ENCODE results near the gene CDH4. TPM values are rescaled to one million over a fixed set of nuclear protein-coding genes. Genes with fewer than 3 reads are reported as not detected.

The CDH4 gene
- total and polyA plus RNA-seq, 3 experiments from 2014 or later: 0.22 TPM; not detected in 2

DNA sequence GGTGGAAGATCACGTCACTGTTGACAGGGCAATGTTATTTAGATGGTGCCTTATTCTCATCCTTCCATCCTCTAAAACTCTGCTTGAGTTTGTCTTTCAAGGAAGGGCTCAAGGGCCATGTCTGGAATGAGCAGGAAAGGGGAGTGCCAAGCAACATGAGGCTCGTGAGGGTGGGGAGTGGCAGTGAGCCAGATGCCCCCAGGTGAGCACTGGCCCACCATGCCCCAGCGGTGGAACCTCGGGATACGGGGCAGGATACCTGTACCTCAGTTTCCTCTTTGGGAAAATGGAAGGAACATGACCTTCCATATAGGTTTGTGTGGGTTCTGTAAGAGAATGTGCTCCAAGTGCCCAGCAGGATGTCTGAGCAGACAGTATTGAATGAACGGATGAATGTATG lies 476.3 kb downstream of the CDH4 start:
- Mint-ChIP-seq H3K36me3 (no peaks in the 10 kb centered on the region), H3K4me1 (no peaks in the 10 kb centered on the region)
- POLR2A ChIA-PET: no interaction called here

DNA sequence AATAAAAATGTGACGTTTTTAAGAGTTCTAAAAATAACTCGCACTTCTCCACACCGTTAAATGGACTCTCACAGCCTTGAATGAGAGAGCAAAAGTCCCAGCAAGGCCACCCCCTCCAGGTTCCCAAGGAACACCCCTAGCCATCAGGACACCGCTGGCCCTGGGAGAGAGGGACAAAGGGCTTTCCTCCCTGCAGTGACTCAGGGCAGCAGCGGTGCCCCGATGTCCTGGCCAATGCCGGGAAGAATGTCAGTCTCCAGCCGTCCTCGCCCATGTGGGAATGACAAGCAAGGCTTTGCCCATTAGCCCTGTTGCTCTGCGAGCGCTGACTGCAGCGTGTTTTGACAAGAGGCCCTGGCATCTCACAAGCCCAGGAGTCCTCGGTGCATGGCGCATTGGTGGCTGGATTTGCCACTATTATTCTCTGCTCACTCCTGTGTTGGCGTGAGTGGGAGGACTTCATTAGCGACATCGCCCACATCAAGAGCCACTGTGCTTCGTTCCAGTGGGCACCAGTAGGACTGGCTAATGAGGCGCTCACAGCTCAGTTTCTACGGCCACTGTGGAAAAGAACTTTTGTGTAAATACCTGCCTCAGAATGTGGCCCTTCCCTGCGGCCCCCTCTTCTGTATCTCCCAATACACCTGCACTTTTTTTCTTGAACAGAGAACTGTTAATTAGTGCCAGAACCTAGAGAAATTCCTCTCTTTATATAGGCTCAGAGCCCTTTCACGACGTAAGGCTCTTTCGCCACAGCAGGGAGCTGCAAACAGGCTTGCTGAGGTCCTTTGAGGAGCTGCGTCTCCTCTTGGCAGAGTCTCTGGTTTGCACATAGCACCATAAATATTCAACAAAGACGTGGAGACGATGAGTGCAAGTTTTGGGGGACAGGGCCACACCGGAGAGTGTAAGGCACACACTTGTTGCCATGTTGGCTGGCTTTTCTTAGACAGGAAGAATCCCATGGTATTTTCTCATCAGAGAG lies 477.0 kb downstream of the CDH4 start:
- H3K9me3 Mint-ChIP-seq: no peaks in the 10 kb centered on the region
- H3K4me1 Mint-ChIP-seq: no peaks in the 10 kb centered on the region
- no peaks in the 10 kb centered on the region for H3K36me3 Mint-ChIP-seq
- H3K4me3 Mint-ChIP-seq: no peak overlapping the region
- no peaks in the 10 kb centered on the region for H3K4me1 ChIP-seq (ENCODE audit: insufficient read depth, low read length)
- H3K27ac Mint-ChIP-seq: no peak overlapping the region
- no peaks in the 10 kb centered on the region for H3K9me3 ChIP-seq (ENCODE audit: low read length)
- peak in 1 of 5 donors; percentile 27 for DNase-seq
- H3K27me3 Mint-ChIP-seq: peaks cover 5 to 10% of the 10 kb centered on the region in 2 donors
- H3K27me3 ChIP-seq (ENCODE audit: insufficient read depth, low read length, poor library complexity, severe bottlenecking): no peaks in the 10 kb centered on the region
- POLR2A ChIA-PET: no interaction called here
- H3K27ac ChIP-seq (ENCODE audit: low read depth, low read length): no peak overlapping the region
- CTCF ChIA-PET: no interaction called here
- no peak overlapping the region for H3K4me3 ChIP-seq (ENCODE audit: low read length)
- no peaks in the 10 kb centered on the region for H3K36me3 ChIP-seq (ENCODE audit: insufficient read depth, low read length)

More for the DNA sequence above, 476.3 kb downstream of the CDH4 start:
- DNase-seq: peak in 1 of 5 donors; percentile 28
- H3K9me3 Mint-ChIP-seq: no peaks in the 10 kb centered on the region
- Histone ChIP-seq H3K4me3 (ENCODE audit: low read length) (no peak overlapping the region), H3K27me3 (ENCODE audit: insufficient read depth, low read length, poor library complexity, severe bottlenecking) (no peaks in the 10 kb centered on the region), H3K9me3 (ENCODE audit: low read length) (no peaks in the 10 kb centered on the region), H3K4me1 (ENCODE audit: insufficient read depth, low read length) (no peaks in the 10 kb centered on the region), H3K27ac (ENCODE audit: low read depth, low read length) (no peak overlapping the region), H3K36me3 (ENCODE audit: insufficient read depth, low read length) (no peaks in the 10 kb centered on the region)
- H3K4me3 Mint-ChIP-seq: no peak overlapping the region
- peaks cover 3 to 5% of the 10 kb centered on the region in 2 donors for H3K27me3 Mint-ChIP-seq
- H3K27ac Mint-ChIP-seq: no peak overlapping the region
- CTCF ChIA-PET: no interaction called here

DNA sequence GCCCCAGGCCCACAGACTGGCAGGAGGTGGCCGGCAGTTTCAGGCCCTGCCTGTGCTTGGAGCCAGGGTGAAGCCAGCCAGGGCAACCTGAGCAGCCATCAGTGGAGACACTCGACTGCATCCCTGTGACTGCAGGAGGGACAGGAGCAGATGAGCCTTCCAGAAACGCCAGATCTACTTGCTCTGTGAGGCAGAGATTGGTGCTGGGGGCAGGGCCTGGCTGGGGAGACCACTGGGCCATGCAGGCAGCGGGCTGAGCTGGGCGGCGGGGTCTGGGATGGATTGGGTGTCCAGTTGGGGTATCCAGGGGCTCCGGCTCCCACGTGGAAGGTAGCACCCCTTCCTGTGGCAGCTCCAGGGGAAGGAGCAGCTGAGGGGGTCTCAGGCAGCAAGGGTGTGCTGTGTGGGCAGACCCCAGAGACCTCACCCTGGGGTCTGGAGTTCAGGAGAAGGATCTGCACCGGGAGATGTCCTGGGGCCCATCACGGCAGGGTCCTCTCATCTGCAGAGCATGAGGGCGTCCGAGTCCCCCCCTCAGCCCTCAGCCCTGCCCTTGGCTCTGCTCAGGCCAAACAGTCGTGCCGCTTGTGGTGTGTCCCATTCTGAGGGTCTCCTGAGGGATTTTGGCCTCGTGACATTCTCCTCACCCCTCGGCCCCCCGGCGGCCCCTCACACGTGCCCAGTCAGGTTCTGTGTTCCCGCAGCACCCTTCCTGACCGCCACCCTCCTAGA lies 478.7 kb downstream of the CDH4 start:
- Mint-ChIP-seq H3K4me3 (no peak overlapping the region), H3K27me3 (peaks cover 3 to 17% of the 10 kb centered on the region in 2 donors), H3K27ac (no peak overlapping the region), H3K36me3 (no peaks in the 10 kb centered on the region), H3K4me1 (no peaks in the 10 kb centered on the region), H3K9me3 (no peaks in the 10 kb centered on the region)
- no peaks in the 10 kb centered on the region for H3K36me3 ChIP-seq (ENCODE audit: insufficient read depth, low read length)
- DNase-seq: peak in 1 of 5 donors; percentile 35
- H3K27ac ChIP-seq (ENCODE audit: low read depth, low read length): no peak overlapping the region
- no peaks in the 10 kb centered on the region for H3K27me3 ChIP-seq (ENCODE audit: insufficient read depth, low read length, poor library complexity, severe bottlenecking)
- POLR2A ChIA-PET: no interaction called here
- H3K9me3 ChIP-seq (ENCODE audit: low read length): no peaks in the 10 kb centered on the region
- CTCF ChIA-PET: no interaction called here
- no peak overlapping the region for H3K4me3 ChIP-seq (ENCODE audit: low read length)
- H3K4me1 ChIP-seq (ENCODE audit: insufficient read depth, low read length): no peaks in the 10 kb centered on the region

DNA sequence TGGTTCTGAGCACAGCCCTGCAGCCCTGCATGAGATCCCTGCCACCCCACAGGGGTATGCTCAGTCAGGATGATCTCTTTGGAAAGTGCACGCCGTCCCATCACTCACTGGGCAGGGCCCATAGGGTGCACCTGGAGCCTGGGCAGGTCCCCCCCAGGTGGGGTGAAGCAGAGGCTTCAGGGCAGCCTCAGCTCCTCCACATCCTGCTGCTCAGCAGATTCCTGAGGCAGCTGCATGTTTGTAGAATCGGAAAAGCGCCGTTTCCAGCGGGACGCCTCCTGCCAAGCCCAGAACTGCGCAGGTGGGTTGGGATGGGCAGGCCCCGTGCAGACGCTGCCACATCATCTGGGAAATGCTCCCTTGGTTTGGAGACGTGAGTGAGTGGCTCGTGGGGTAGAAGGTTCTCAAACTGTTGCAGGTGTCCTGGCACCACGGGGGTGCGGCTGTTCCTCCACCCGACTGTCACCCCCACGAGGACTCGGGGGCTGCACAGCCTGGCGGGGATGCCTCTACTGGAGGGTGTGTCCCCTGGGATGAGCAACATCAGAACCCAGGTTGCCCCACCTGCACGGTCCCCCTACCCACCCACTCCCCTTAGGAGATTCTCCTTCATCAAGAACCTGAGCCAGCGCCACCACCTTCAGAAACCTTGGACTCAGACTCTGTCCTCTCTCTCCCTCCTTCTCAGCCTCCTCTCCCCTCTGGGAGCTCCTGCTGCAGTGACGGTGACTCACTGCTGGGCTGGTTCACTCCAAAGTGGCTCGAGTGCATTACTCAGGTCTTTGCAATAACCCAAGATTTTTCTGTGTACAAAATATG lies 479.5 kb downstream of the CDH4 start:
- ChIA-PET POLR2A (no interaction called here), CTCF (no interaction called here)
- no peaks in the 10 kb centered on the region for H3K27me3 ChIP-seq (ENCODE audit: insufficient read depth, low read length, poor library complexity, severe bottlenecking)
- Mint-ChIP-seq H3K9me3 (no peaks in the 10 kb centered on the region), H3K27ac (peak overlapping the region in 1 of 8 donors; percentile 44), H3K36me3 (no peaks in the 10 kb centered on the region), H3K4me3 (no peak overlapping the region), H3K27me3 (peaks cover 3 to 24% of the 10 kb centered on the region in 2 donors), H3K4me1 (no peaks in the 10 kb centered on the region)
- H3K4me1 ChIP-seq (ENCODE audit: insufficient read depth, low read length): no peaks in the 10 kb centered on the region
- no peak overlapping the region for H3K4me3 ChIP-seq (ENCODE audit: low read length)
- no peaks in the 10 kb centered on the region for H3K9me3 ChIP-seq (ENCODE audit: low read length)
- no peak overlapping the region for H3K27ac ChIP-seq (ENCODE audit: low read depth, low read length)
- peak in 1 of 5 donors; percentile 40 for DNase-seq
- no peaks in the 10 kb centered on the region for H3K36me3 ChIP-seq (ENCODE audit: insufficient read depth, low read length)

DNA sequence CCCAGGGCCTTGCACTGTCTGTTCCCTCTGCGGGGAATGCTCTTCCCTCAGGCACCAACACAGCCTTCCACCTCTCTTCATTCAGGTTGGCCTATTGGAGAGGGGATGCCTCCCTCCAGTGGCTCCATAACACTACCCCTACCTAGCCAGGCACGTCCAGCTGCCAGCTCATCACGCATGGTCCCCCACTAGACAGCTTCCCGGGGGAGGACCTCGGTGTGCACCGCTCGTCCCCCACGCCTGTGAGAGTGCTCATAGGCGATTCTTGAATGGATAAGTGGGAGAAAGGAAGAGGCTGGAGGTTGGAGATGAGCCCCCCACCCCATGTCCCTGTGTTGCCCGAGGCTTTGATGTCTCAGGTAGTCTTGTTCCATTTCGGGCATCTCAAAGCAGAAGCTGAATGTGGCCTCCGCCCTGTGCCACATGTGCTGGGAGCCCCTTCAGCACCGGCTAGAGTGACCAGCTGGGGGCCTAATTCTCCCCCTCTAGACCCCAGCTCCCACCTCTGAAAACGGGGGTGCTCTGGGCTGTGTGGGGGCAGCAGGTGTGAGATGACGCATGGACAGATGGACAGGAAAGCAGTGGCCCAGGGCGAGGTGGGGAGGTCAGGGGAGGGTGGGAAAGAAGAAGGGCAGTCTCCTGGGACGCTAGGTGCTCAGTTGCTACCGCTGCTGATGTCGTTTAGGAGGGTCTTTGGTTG lies 480.6 kb downstream of the CDH4 start:
- CTCF ChIA-PET: no interaction called here
- Mint-ChIP-seq H3K27ac (no peak overlapping the region), H3K4me1 (no peaks in the 10 kb centered on the region), H3K27me3 (peaks cover 3 to 25% of the 10 kb centered on the region in 2 donors), H3K4me3 (no peak overlapping the region), H3K36me3 (no peaks in the 10 kb centered on the region), H3K9me3 (no peaks in the 10 kb centered on the region)
- POLR2A ChIA-PET: no interaction called here
- H3K27ac ChIP-seq (ENCODE audit: low read depth, low read length): no peak overlapping the region
- H3K9me3 ChIP-seq (ENCODE audit: low read length): no peaks in the 10 kb centered on the region
- H3K4me1 ChIP-seq (ENCODE audit: insufficient read depth, low read length): no peaks in the 10 kb centered on the region
- no peak overlapping the region for H3K4me3 ChIP-seq (ENCODE audit: low read length)
- peak in 1 of 5 donors; percentile 25 for DNase-seq
- H3K36me3 ChIP-seq (ENCODE audit: insufficient read depth, low read length): no peaks in the 10 kb centered on the region
- H3K27me3 ChIP-seq (ENCODE audit: insufficient read depth, low read length, poor library complexity, severe bottlenecking): no peaks in the 10 kb centered on the region

DNA sequence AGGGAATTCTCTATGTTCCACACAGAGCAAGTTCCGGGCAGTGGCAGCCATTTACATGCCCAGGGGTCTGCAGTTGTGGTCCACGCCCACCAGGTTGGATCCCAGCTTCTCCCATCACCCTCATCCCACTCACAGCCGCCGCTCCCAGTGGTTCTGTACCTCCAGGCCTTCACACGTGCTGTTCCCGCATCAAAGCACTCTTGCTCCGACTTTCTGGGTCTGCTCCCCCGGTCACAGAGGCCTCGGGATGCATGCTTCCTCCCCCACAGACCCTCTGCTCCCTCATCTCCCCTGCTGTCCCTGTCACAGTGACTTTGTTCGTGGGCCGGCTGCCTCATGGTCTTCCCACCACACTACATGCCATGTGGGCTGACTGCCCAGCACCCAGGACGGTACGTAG lies 481.2 kb downstream of the CDH4 start:
- CTCF ChIA-PET: no interaction called here
- POLR2A ChIA-PET: no interaction called here
- no peaks in the 10 kb centered on the region for H3K4me1 ChIP-seq (ENCODE audit: insufficient read depth, low read length)
- Mint-ChIP-seq H3K4me3 (no peak overlapping the region), H3K27me3 (peaks cover 3 to 25% of the 10 kb centered on the region in 2 donors), H3K27ac (no peak overlapping the region), H3K36me3 (no peaks in the 10 kb centered on the region), H3K4me1 (no peaks in the 10 kb centered on the region), H3K9me3 (no peaks in the 10 kb centered on the region)
- no peaks in the 10 kb centered on the region for H3K9me3 ChIP-seq (ENCODE audit: low read length)
- H3K4me3 ChIP-seq (ENCODE audit: low read length): no peak overlapping the region
- no peak for DNase-seq
- no peaks in the 10 kb centered on the region for H3K36me3 ChIP-seq (ENCODE audit: insufficient read depth, low read length)
- H3K27ac ChIP-seq (ENCODE audit: low read depth, low read length): no peak overlapping the region
- H3K27me3 ChIP-seq (ENCODE audit: insufficient read depth, low read length, poor library complexity, severe bottlenecking): no peaks in the 10 kb centered on the region

DNA sequence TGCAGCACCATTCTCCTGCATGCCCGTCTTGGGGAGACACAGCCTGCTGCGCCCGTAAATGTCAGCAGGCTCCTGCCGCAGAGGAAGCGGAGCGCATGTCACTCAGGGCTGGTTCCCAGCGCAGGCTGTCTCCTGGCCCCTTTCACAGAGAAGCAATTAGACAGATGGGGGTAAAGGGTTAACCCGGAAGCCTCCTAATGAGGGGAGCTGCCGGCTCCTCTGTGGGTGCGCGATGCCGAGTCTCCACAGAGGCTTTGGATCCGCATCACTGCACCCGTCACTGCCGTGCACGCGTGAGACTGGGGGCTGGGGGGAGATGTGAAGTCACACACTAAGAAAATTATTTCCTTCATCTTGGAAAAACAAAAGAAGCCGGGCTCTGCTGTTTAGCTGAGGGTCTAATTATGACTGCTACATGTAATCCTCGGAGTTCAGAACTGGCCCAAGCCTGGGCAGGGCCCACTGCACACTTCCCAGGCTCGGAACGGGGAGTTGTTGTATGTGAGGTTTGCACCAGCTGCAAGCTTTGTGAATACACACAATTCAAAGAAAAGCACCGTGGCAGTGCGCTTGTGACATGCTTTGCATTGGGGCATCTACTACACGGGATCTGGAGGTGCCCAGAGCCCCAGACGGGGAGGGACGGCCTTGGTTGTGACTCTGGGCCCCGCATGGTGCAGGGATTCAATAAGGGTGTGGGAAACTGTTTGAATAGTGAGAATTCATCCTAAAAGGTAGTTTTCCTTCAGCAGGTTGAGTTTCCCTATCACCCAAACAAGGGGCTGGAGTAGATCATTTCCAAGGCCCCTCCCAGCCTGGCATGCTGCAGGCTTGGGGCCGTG lies 482.1 kb downstream of the CDH4 start:
- H3K27me3 ChIP-seq (ENCODE audit: insufficient read depth, low read length, poor library complexity, severe bottlenecking): no peaks in the 10 kb centered on the region
- H3K27me3 Mint-ChIP-seq: peaks cover 3 to 25% of the 10 kb centered on the region in 2 donors
- H3K9me3 Mint-ChIP-seq: no peaks in the 10 kb centered on the region
- no peak overlapping the region for H3K27ac Mint-ChIP-seq
- no peaks in the 10 kb centered on the region for H3K4me1 Mint-ChIP-seq
- no peaks in the 10 kb centered on the region for H3K9me3 ChIP-seq (ENCODE audit: low read length)
- CTCF ChIA-PET: no interaction called here
- no peaks in the 10 kb centered on the region for H3K4me1 ChIP-seq (ENCODE audit: insufficient read depth, low read length)
- POLR2A ChIA-PET: no interaction called here
- DNase-seq: peak in 1 of 5 donors; percentile 33
- H3K4me3 Mint-ChIP-seq: no peak overlapping the region
- no peak overlapping the region for H3K27ac ChIP-seq (ENCODE audit: low read depth, low read length)
- H3K36me3 ChIP-seq (ENCODE audit: insufficient read depth, low read length): no peaks in the 10 kb centered on the region
- no peaks in the 10 kb centered on the region for H3K36me3 Mint-ChIP-seq
- H3K4me3 ChIP-seq (ENCODE audit: low read length): no peak overlapping the region
